Trophoblast cell (in vitro differentiated cells and primary cell): ENCODE results near the gene TSHR.
A peak's percentile ranks its signal among the peaks of the same experiment; 100 is the strongest.

Experiments used
- DNase-seq, 2 donors: peaks; one replicate each; pipeline ENCODE4 v3.0.0-alpha.2; 2016
- H2AFZ ChIP-seq: 2 replicates; pipeline ENCODE4 v1.6.1; 2013; ENCODE audit warnings: low read length, moderate library complexity, mild to moderate bottlenecking; ENCODE audit not compliant: insufficient read depth, poor library complexity
- H2AK5ac ChIP-seq: 2 replicates; pipeline ENCODE4 v1.6.1; 2013; ENCODE audit warnings: mild to moderate bottlenecking, low read length
- H2BK120ac ChIP-seq: 2 replicates; pipeline ENCODE4 v1.6.1; 2013; ENCODE audit warnings: low read length, mild to moderate bottlenecking, moderate library complexity; ENCODE audit not compliant: insufficient read depth, poor library complexity
- H2BK12ac ChIP-seq: 2 replicates; pipeline ENCODE4 v1.6.1; 2013; ENCODE audit warnings: mild to moderate bottlenecking, low read length, moderate library complexity
- H2BK5ac ChIP-seq: 2 replicates; pipeline ENCODE4 v1.6.1; 2013; ENCODE audit warnings: low read length, low read depth, moderate library complexity, mild to moderate bottlenecking; ENCODE audit not compliant: poor library complexity
- H3K14ac ChIP-seq: 2 replicates; pipeline ENCODE4 v1.6.1; 2013; ENCODE audit warnings: mild to moderate bottlenecking, low read length
- H3K18ac ChIP-seq: 2 replicates; pipeline ENCODE4 v1.6.1; 2013; ENCODE audit warnings: mild to moderate bottlenecking, low read length
- H3K23ac ChIP-seq: 2 replicates; pipeline ENCODE4 v1.6.1; 2013; ENCODE audit warnings: low read length
- H3K27ac ChIP-seq: 2 replicates; pipeline ENCODE4 v1.5.1; 2013; ENCODE audit warnings: low read depth, mild to moderate bottlenecking, inconsistent platforms, low read length, moderate library complexity
- H3K27me3 ChIP-seq: 2 replicates; pipeline ENCODE4 v1.6.1; 2013; ENCODE audit warnings: inconsistent platforms, mild to moderate bottlenecking, low read length, moderate library complexity; ENCODE audit not compliant: insufficient read depth
- H3K36me3 ChIP-seq, 2 experiments: 1 replicate in 1 of 2; 2 replicates in 1 of 2; pipeline ENCODE4 v1.6.1; 2013; ENCODE audit warnings: low read length in 2 of 2, mild to moderate bottlenecking in 2 of 2, moderate library complexity in 1 of 2; ENCODE audit not compliant: insufficient read depth in 2 of 2, control insufficient read depth in 1 of 2
- H3K4ac ChIP-seq: 2 replicates; pipeline ENCODE4 v1.6.1; 2013; ENCODE audit warnings: low read depth, mild to moderate bottlenecking, low read length, moderate library complexity
- H3K4me1 ChIP-seq, 2 experiments: 1 replicate in 1 of 2; 2 replicates in 1 of 2; pipeline ENCODE4 v1.6.1; 2013; ENCODE audit warnings: low read length in 2 of 2, mild to moderate bottlenecking in 2 of 2, moderate library complexity in 1 of 2; ENCODE audit not compliant: insufficient read depth in 2 of 2, control insufficient read depth in 1 of 2
- H3K4me2 ChIP-seq: 2 replicates; pipeline ENCODE4 v1.6.1; 2013; ENCODE audit warnings: inconsistent platforms, mild to moderate bottlenecking, low read length, moderate library complexity
- H3K4me3 ChIP-seq: 2 replicates; pipeline ENCODE4 v1.5.1; 2013; ENCODE audit warnings: mild to moderate bottlenecking, low read depth, low read length, inconsistent platforms
- H3K79me1 ChIP-seq: one replicate; pipeline ENCODE4 v1.6.1; 2013; ENCODE audit warnings: low read length
- H3K79me2 ChIP-seq: 2 replicates; pipeline ENCODE4 v1.6.1; 2013; ENCODE audit warnings: low read length, mild to moderate bottlenecking; ENCODE audit not compliant: control insufficient read depth, insufficient read depth, poor library complexity
- H3K9ac ChIP-seq: 2 replicates; pipeline ENCODE4 v1.6.1; 2013; ENCODE audit warnings: mild to moderate bottlenecking, low read length
- H3K9me3 ChIP-seq: 2 replicates; pipeline ENCODE4 v1.6.1; 2013; ENCODE audit warnings: low read depth, mild to moderate bottlenecking, control low read depth, inconsistent platforms, low read length; ENCODE audit not compliant: insufficient read depth
- H4K12ac ChIP-seq: 2 replicates; pipeline ENCODE4 v1.6.1; 2013; ENCODE audit warnings: low read depth, mild to moderate bottlenecking, low read length, moderate library complexity
- H4K8ac ChIP-seq: 2 replicates; pipeline ENCODE4 v1.6.1; 2013; ENCODE audit warnings: low read depth, mild to moderate bottlenecking, low read length, moderate library complexity
- H4K91ac ChIP-seq: one replicate; pipeline ENCODE4 v1.6.1; 2013; ENCODE audit warnings: low read depth, mild to moderate bottlenecking, low read length, moderate library complexity
- WGBS: extraction: QIAGEN DNeasy Blood & Tissue Kit; methylation state at CpG from one replicate; pipeline ENCODE4 v1.1.7; 2013; ENCODE audit warnings: missing lambda C conversion rate; ENCODE audit not compliant: insufficient read length, insufficient coverage; ENCODE audit errors: extremely low coverage; 5-methylcytosine and 5-hydroxymethylcytosine counted together

The TSHR gene

DNA sequence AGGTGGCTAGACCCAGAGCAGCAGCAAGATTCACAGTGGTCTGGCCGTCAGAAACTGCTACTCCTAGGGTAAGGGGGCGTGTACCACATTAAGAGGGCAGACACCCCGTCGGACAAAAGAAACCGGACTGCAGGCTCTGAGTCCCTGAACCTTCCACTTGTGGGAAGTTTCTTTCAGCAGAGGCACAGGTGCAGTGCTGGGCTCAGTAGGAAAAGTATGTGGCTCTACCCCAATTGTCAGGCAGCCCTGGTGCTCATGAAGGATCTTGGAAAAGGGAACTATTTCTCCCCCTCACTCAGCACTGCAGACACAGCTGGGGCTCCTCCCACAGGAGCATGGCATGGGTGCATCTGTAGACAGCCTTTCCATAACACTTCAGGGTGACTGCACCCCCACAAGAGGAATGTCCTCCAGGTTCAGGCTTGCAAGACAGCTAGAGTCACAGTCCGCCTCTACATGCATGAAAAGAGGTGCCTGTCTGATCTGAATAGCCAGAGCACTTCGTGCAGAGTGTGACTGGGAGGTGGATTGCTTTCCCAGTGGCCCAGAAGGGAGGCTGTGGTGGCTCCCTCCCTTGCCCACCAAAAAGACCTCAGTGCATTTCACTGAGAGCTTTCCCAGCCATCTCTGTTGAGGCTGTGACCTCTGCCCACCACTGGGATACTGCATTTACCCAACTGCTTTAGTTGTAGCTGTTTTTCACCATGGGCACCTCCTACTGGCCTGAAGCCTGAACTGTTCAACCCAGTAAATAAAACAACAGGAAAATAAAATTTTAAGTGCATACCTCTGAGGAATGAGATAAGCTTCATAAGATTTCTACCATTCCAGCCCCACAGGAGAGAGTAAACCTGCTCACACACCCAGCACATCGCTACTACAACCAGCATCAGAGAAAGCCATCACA is 28.1 kb upstream of the TSHR start:
- no peak overlapping the region for H3K18ac ChIP-seq
- H2BK12ac ChIP-seq = no peak overlapping the region
- no peaks in the 10 kb centered on the region for H3K79me1 ChIP-seq
- H2AFZ ChIP-seq = no peak overlapping the region
- H3K27me3 ChIP-seq = no peaks in the 10 kb centered on the region
- H3K23ac ChIP-seq = no peak overlapping the region
- no peak overlapping the region for H4K8ac ChIP-seq
- H3K9ac ChIP-seq = no peak overlapping the region
- no peaks in the 10 kb centered on the region for H3K36me3 ChIP-seq
- no CpG with 5 or more reads among the region's 8 CpGs for WGBS
- H3K4me2 ChIP-seq = no peak overlapping the region
- H3K4ac ChIP-seq = no peak overlapping the region
- H3K4me3 ChIP-seq = no peak overlapping the region
- no peak overlapping the region for H3K27ac ChIP-seq
- no peaks in the 10 kb centered on the region for H3K9me3 ChIP-seq
- H4K91ac ChIP-seq = no peak overlapping the region
- no peak overlapping the region for H2AK5ac ChIP-seq
- no peak overlapping the region for H2BK120ac ChIP-seq
- no peak overlapping the region for H3K14ac ChIP-seq
- peak in 1 of 2 donors; percentile 69 for DNase-seq
- H2BK5ac ChIP-seq = no peak overlapping the region
- no peaks in the 10 kb centered on the region for H3K4me1 ChIP-seq
- no peak overlapping the region for H4K12ac ChIP-seq
- H3K79me2 ChIP-seq = no peaks in the 10 kb centered on the region

GRCh38 chr14:80930095-80930494 is 25.3 kb upstream of the TSHR start:
- no peak for DNase-seq
- Histone ChIP-seq H3K79me1 (no peaks in the 10 kb centered on the region), H3K4me1 (no peaks in the 10 kb centered on the region), H2BK120ac (no peak overlapping the region), H3K9me3 (no peaks in the 10 kb centered on the region), H3K27me3 (no peaks in the 10 kb centered on the region), H3K18ac (no peak overlapping the region), H2AK5ac (no peak overlapping the region), H2AFZ (no peak overlapping the region), H2BK5ac (no peak overlapping the region), H4K12ac (no peak overlapping the region), H3K9ac (no peak overlapping the region), H3K36me3 (no peaks in the 10 kb centered on the region), H3K27ac (no peak overlapping the region), H2BK12ac (no peak overlapping the region), H3K4me3 (no peak overlapping the region), H4K8ac (no peak overlapping the region), H3K23ac (no peak overlapping the region), H3K4ac (no peak overlapping the region), H4K91ac (no peak overlapping the region), H3K79me2 (no peaks in the 10 kb centered on the region), H3K14ac (no peak overlapping the region), H3K4me2 (no peak overlapping the region)
- no CpG with 5 or more reads among the region's 5 CpGs for WGBS

DNA sequence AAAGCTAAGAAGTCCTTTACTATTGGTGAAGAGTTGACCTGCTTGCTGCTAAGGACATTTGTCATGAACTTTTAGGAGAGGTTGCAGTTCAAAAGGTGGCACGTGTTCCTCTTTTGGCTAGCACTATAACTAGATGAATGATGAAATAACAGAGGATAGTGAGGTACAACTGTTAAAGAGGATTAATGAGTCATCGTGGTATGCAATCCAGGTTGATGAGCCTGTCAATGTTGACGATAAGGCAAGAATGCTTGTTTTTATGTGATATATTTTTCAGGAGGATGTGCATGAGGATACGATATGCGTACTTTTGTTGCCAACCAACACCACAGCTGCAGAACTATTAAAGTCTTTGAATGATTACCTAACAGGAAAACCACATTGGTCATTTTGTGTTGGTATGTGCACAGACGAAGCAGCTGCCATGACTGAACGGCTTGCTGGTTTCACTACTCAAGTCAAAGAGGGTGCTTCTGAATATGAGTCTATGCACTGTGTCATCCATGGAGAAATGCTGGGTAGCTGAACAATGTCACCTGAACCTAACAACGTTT is 24.5 kb upstream of the TSHR start:
- Histone ChIP-seq H2AFZ (no peak overlapping the region), H3K23ac (no peak overlapping the region), H3K79me1 (no peaks in the 10 kb centered on the region), H3K14ac (no peak overlapping the region), H2BK120ac (no peak overlapping the region), H4K91ac (no peak overlapping the region), H3K4me1 (no peaks in the 10 kb centered on the region), H3K18ac (no peak overlapping the region), H3K4ac (no peak overlapping the region), H3K4me3 (no peak overlapping the region), H3K27ac (no peak overlapping the region), H2AK5ac (no peak overlapping the region), H2BK12ac (no peak overlapping the region), H3K79me2 (no peaks in the 10 kb centered on the region), H4K12ac (no peak overlapping the region), H2BK5ac (no peak overlapping the region), H3K27me3 (no peaks in the 10 kb centered on the region), H3K36me3 (no peaks in the 10 kb centered on the region), H3K9ac (no peak overlapping the region), H4K8ac (no peak overlapping the region), H3K4me2 (no peak overlapping the region), H3K9me3 (no peaks in the 10 kb centered on the region)
- peak; percentile 30 to 73 for DNase-seq
- WGBS = no CpG with 5 or more reads among the region's 8 CpGs

DNA sequence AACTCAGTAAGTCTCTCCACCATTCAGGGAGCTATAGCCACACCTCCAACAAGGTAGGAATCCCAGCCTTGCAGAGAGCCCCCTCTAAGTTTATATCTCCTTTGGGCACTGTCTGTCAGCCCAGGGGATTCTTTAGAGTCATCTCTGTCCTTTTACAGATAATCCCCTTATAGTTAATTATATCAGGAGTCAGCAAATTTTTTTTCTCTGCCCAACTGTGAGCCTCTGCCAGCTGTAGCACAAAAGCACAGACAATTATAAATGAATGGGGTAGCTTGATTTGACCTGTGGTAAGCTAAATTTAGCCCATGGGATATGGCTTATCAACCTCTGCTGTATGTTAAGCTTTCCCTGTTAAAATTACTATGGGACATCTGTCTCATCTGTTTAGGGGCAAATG is 22.1 kb upstream of the TSHR start:
- Histone ChIP-seq H3K18ac (no peak overlapping the region), H2AK5ac (no peak overlapping the region), H2BK5ac (no peak overlapping the region), H3K79me2 (no peaks in the 10 kb centered on the region), H3K9me3 (no peaks in the 10 kb centered on the region), H2BK120ac (no peak overlapping the region), H3K4me1 (no peaks in the 10 kb centered on the region), H4K8ac (no peak overlapping the region), H3K36me3 (no peaks in the 10 kb centered on the region), H2BK12ac (no peak overlapping the region), H3K23ac (no peak overlapping the region), H4K91ac (no peak overlapping the region), H2AFZ (no peak overlapping the region), H3K27ac (no peak overlapping the region), H3K9ac (no peak overlapping the region), H3K4me2 (no peak overlapping the region), H3K4me3 (no peak overlapping the region), H3K14ac (no peak overlapping the region), H3K79me1 (no peaks in the 10 kb centered on the region), H3K4ac (no peak overlapping the region), H3K27me3 (no peaks in the 10 kb centered on the region), H4K12ac (no peak overlapping the region)
- no peak for DNase-seq
